Spleen (tissue), 7 donors: ENCODE measurements around the gene GBX1.

Experiments used
- POLR2A ChIP-seq, 3 donors: fragments of 450-650 bp; IDR thresholded peaks; one replicate each; pipeline ENCODE4 v1.5.1; 2017; ENCODE audit warnings: antibody characterized with exemption in 3 of 3, mild to moderate bottlenecking in 1 of 3
- POLR2AphosphoS5 ChIP-seq, 3 donors: sonication (generic); formaldehyde crosslinking; IDR thresholded peaks; one replicate each; pipeline ENCODE4 v1.5.1; 2017; ENCODE audit warnings: antibody characterized with exemption in 3 of 3
- TF ChIP-seq, protein P1 (sequence below), 11 experiments: fragments of 200-600 bp in 7 of 11; fragments of 450-650 bp in 4 of 11; sonication (generic) in 4 of 11; IDR thresholded peaks in 8 of 11; conservative IDR thresholded peaks in 3 of 11; 1 replicate in 7 of 11; 2 replicates in 4 of 11; pipeline versions ENCODE4 v1.4.0 to v1.8.0; 2016 to 2021; ENCODE audit warnings: antibody characterized with exemption in 11 of 11, inconsistent platforms in 4 of 11, mild to moderate bottlenecking in 1 of 11
- donor health status: DM: no; HTN: no; CAD: no; lungs with moderate emphysema.
- donor health status: DM: no; HTN: no; CAD: no.
- donor health status: DM: no; HTN: no; CAD: no.

DNA sequence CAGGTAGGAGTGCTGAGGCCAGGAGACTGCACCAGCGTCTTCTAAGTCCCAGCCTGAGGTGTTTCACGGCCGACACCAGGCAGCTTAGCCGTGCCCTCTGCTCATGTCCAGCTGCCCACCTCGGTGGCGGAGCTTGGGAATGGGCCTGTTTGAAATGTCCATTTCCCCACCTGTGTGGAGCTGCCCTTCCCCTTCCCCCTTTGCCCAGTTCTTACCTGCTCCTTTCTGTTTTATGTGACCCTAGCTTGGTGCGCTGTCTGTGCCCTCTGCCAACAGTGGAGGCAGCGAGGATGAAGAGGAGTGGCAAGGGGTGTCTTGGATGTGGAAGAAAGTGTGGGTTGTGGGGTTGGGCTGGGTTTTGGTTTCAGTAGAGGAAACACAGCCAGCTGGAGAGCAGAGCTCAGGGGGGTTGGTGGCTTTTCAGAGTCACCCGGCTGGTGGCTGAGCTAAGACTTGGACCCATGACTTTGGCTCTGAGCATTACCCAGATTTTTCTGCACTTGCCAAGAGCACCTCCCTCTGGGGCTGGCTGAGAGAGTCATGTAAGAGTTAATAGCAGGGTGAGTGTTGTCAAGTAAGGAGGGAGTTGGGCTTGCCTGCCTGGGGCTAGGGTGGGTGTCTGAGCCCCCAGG is 37.4 kb downstream of the GBX1 start:
- TF ChIP-seq POLR2A (IDR thresholded peaks at IDR 0.05) (no peak), POLR2AphosphoS5 (IDR thresholded peaks at IDR 0.05) (no peak)
- TF ChIP-seq, protein P1, sequence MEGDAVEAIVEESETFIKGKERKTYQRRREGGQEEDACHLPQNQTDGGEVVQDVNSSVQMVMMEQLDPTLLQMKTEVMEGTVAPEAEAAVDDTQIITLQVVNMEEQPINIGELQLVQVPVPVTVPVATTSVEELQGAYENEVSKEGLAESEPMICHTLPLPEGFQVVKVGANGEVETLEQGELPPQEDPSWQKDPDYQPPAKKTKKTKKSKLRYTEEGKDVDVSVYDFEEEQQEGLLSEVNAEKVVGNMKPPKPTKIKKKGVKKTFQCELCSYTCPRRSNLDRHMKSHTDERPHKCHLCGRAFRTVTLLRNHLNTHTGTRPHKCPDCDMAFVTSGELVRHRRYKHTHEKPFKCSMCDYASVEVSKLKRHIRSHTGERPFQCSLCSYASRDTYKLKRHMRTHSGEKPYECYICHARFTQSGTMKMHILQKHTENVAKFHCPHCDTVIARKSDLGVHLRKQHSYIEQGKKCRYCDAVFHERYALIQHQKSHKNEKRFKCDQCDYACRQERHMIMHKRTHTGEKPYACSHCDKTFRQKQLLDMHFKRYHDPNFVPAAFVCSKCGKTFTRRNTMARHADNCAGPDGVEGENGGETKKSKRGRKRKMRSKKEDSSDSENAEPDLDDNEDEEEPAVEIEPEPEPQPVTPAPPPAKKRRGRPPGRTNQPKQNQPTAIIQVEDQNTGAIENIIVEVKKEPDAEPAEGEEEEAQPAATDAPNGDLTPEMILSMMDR (IDR thresholded peaks at IDR 0.05 in 8 of 11, conservative IDR thresholded peaks at IDR 0.05 in 3 of 11), result no peak
